DOHH2 (cell line): ENCODE results near the gene GATD1.
A peak's percentile ranks its signal among the peaks of the same experiment; 100 is the strongest.

Experiments used
- CTCF ChIP-seq: fragments of 200-600 bp; sonication (generic); IDR thresholded peaks from one replicate; pipeline ENCODE4 v1.5.1; 2014; ENCODE audit warnings: antibody characterized with exemption, mild to moderate bottlenecking, low read depth, low read length; ENCODE audit not compliant: poor library complexity, severe bottlenecking
- EZH2phosphoT487 ChIP-seq: fragments of 200-600 bp; sonication (generic); IDR thresholded peaks from 2 replicates; pipeline ENCODE4 v1.6.1; 2017; ENCODE audit warnings: borderline replicate concordance, mild to moderate bottlenecking, antibody characterized with exemption, low read length, moderate library complexity, mixed read lengths

GRCh38 chr11:778976-779954 lies 2.0 kb upstream of the GATD1 start:
- TF ChIP-seq CTCF (peak; percentile 32), EZH2phosphoT487 (no peak)
